RPMI8226 (cell line): Measurements from ENCODE around the gene SUMF2.
"Not testable (repeated sequence)": the region's sequence is repeated elsewhere in the genome, so short reads cannot be mapped to it uniquely, and the experiment has no call there.

Experiments
- DNase-seq: peaks from one replicate; pipeline ENCODE4 v3.0.0-alpha.2; 2015

SUMF2 gene

GRCh38 chr7:56107954-56108258, 43.8 kb downstream of the SUMF2 start:
- DNase-seq, result no peak

- DNase-seq, result peak; percentile 85
Measured at GRCh38 chr7:56110611-56111010, 46.5 kb downstream of the SUMF2 start.

DNA sequence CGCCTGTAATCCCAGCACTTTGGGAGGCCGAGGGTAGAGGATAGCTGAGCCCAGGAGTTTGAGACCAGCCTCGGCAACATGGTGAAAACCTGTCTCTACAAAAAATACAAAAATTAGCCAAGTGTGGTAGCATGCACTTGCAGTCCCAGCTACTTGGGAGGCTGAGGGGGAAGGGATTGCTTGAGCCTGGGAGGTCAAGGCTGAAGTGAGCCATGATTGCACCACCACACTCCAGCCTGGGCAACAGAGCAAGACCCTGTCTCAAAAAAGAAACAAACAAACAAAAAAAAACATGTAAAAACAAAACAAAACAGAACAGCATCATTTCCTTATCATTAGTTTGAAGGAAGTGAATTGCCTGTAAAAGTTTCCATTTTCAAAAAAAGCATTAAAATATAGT, 48.2 kb downstream of the SUMF2 start:
- not testable (repeated sequence) for DNase-seq

DNA sequence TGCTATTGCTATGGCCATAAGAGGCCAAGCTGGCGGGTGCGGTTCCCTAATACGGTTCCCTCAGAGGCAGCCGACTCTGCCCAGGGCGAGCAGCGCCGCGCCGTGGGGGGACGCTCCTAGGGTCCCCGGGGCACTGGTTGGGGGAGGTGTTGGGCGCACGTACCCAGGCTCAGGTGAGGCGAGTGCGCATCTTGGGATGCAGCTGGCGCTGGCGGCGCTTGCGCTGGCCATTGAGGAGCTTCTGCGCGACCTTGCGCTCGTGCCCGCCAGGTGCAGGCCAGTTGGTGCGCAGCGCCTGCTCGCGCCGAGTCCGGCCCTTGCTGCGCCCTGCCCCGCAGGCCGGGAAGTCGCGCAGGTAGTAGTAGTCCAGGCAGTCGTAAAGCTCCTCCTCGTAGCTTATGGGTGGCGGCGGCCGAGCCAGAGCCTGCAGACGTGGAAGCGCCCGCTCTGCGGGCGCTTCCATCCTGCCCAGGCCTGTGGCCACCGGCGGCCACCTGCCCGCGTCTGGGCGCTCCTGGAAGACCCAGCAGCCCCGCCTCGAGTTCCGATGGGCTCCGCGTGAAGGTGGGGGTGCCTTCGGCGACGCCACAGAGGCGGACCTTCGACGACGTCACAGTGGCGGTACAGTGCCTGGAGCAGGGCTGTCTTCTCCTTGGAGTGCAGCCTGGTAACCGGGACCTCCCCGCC, 51.9 kb downstream of the SUMF2 start, which contains the start of gene NUPR2:
Gene NUPR2, minus strand, starts transcription at position 566 of the 687 bp plus-strand sequence. Its CDS starts 103 bp downstream, at position 463.
- no peak for DNase-seq

DNA sequence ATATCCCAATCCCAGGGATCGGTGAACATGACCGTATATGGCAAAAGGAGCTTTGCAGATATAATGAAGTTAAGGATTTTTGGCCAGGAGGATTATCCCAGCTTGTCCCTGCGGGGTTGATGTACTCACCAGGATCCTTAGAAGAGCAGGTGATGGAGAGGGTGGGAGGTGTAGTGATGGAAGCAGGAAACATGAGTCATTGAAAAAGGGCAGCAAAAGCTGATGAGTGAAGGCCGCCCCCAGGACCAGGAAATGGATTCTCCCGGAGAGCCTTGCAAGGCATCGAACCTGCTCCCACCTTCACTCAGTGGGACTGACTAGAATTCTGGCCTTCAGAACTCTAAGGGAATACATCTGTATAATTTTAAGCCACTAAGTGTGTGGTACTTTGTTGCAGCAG, 57.4 kb downstream of the SUMF2 start:
- no peak for DNase-seq

GRCh38 chr7:56124981-56125380, 60.9 kb downstream of the SUMF2 start:
- DNase-seq, result no peak

GRCh38 chr7:56125831-56126230, 61.7 kb downstream of the SUMF2 start:
- peak; percentile 61 for DNase-seq

GRCh38 chr7:56127241-56127975, 63.3 kb downstream of the SUMF2 start:
- DNase-seq, result peak; percentile 81
